SK-N-MC (cell line): ENCODE data around the gene EIF2D.

Source experiments
- EZH2 ChIP-seq: fragments of 200-600 bp; sonication (generic); IDR thresholded peaks from one replicate; pipeline ENCODE4 v1.6.1; 2017; ENCODE audit warnings: antibody characterized with exemption
- FOXP2 ChIP-seq: optimal IDR thresholded peaks from 2 replicates; pipeline ENCODE3; 2011; ENCODE audit warnings: mild to moderate bottlenecking, moderate library complexity; ENCODE audit not compliant: insufficient read depth; ENCODE audit errors: extremely low read length, control extremely low read depth
- POLR2AphosphoS5 ChIP-seq: IDR thresholded peaks from 2 replicates; pipeline ENCODE4 v1.6.1; 2012; ENCODE audit warnings: mild to moderate bottlenecking, low read depth, low read length, borderline replicate concordance

DNA sequence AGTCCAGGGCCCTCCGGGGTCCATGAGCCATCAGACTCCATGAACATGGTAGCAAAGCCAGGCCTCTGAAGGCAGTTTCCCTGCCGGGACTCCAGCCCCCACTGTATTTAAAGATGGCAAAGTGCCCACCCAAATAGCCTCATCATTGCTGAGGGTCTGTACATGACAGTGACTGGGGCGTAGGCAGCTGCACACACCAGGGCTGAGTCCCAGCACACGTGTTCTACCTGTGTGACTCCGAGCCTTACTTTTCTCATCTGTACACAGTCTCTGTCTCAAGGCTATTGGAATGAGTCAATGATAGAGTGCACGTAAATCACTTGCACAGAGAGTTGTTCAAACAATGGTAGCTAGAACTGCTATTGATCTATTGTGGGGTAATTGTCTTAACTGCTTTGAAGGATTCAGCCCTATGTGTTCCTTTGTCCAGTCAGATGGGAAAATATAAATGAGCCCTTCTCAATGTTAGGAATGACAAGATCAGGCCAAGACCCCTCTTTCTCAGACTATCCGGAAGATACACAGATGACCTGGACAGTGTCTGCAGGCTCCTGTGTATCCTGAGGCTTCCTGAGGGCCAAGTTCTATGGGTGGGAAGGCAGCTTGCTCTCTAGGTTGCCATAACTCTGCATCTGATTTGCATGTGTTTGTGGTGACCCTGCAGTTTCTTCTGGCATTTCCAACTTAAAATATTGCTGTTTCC lies 56.1 kb downstream of the EIF2D start:
- TF ChIP-seq POLR2AphosphoS5 (no peak), EZH2 (no peak), FOXP2 (no peak)
